Endometrial microvascular endothelial cells (primary cell): ENCODE data around the gene ATP6V0A4. TPM values are rescaled to one million over a fixed set of nuclear protein-coding genes. Genes with fewer than 3 reads are reported as not detected.
"Not testable (repeated sequence)": the region's sequence is repeated elsewhere in the genome, so short reads cannot be mapped to it uniquely, and the experiment has no call there.

Experiments
- in situ Hi-C: cut with HindIII; loops from 2 replicates; pipeline ENCODE4 v1.10.0; 2017; ENCODE audit warnings: low sequenced_read_pairs, low pct_unique_long_range_greater_than_20kb; ENCODE audit errors: inconsistent ontology term
- total RNA-seq: library from RNA; depleted of rRNA; stranded (reverse); fragments of >200 nt; gene quantifications from one replicate; pipeline ENCODE4 v1.2.3, GENCODE V29; 2015; ENCODE audit errors: inconsistent ontology term

Gene ATP6V0A4
- total RNA-seq, 1 donor from 2014 or later, result not detected

GRCh38 chr7:138755842-138756590 lies 42.0 kb downstream of the ATP6V0A4 start:
- in situ Hi-C loops, result no loop called here

- in situ Hi-C loops, result no loop called here
These were observed 42.7 kb downstream of the ATP6V0A4 start for GRCh38 chr7:138755331-138755747.

GRCh38 chr7:138753610-138754009 lies 44.4 kb downstream of the ATP6V0A4 start:
- in situ Hi-C loops, result no loop called here

- in situ Hi-C loops, result no loop called here
These were observed 44.9 kb downstream of the ATP6V0A4 start for GRCh38 chr7:138753150-138753518.

- in situ Hi-C loops, result no loop called here
These were observed 45.4 kb downstream of the ATP6V0A4 start for GRCh38 chr7:138752518-138753149.

GRCh38 chr7:138750901-138751464 lies 47.0 kb downstream of the ATP6V0A4 start:
- in situ Hi-C loops, result no loop called here

GRCh38 chr7:138750473-138750872 lies 47.5 kb downstream of the ATP6V0A4 start:
- in situ Hi-C loops, result no loop called here

GRCh38 chr7:138749960-138750359 lies 48.0 kb downstream of the ATP6V0A4 start:
- in situ Hi-C loops, result no loop called here

- in situ Hi-C loops, result no loop called here
These were observed 49.3 kb downstream of the ATP6V0A4 start for GRCh38 chr7:138748666-138749065.

- in situ Hi-C loops, result no loop called here
These were observed 51.9 kb downstream of the ATP6V0A4 start for GRCh38 chr7:138746073-138746472.

- in situ Hi-C loops, result no loop called here
These were observed 52.8 kb downstream of the ATP6V0A4 start for GRCh38 chr7:138745189-138745588.

- in situ Hi-C loops, result no loop called here
These were observed 56.6 kb downstream of the ATP6V0A4 start for GRCh38 chr7:138741453-138741735.

GRCh38 chr7:138739859-138740258 lies 58.1 kb downstream of the ATP6V0A4 start:
- in situ Hi-C loops, result no loop called here

- in situ Hi-C loops, result no loop called here
These were observed 59.3 kb downstream of the ATP6V0A4 start for GRCh38 chr7:138738551-138739335.

GRCh38 chr7:138738114-138738513 lies 59.9 kb downstream of the ATP6V0A4 start:
- in situ Hi-C loops, result no loop called here

- in situ Hi-C loops, result no loop called here
These were observed 62.6 kb downstream of the ATP6V0A4 start for GRCh38 chr7:138735399-138735798.

- in situ Hi-C loops, result not testable (repeated sequence)
These were observed 66.3 kb downstream of the ATP6V0A4 start for GRCh38 chr7:138731733-138732132.

- in situ Hi-C loops, result no loop called here
These were observed 68.6 kb downstream of the ATP6V0A4 start for GRCh38 chr7:138729444-138729843.

- in situ Hi-C loops, result no loop called here
These were observed 70.5 kb downstream of the ATP6V0A4 start for GRCh38 chr7:138727336-138728099.
